Measurements from ENCODE around the gene PSMC5. TPM values are rescaled to one million over a fixed set of nuclear protein-coding genes. Genes with fewer than 3 reads are reported as not detected.

The PSMC5 gene
- total RNA-seq, 1 experiment from 2014 or later = 152 TPM

DNA sequence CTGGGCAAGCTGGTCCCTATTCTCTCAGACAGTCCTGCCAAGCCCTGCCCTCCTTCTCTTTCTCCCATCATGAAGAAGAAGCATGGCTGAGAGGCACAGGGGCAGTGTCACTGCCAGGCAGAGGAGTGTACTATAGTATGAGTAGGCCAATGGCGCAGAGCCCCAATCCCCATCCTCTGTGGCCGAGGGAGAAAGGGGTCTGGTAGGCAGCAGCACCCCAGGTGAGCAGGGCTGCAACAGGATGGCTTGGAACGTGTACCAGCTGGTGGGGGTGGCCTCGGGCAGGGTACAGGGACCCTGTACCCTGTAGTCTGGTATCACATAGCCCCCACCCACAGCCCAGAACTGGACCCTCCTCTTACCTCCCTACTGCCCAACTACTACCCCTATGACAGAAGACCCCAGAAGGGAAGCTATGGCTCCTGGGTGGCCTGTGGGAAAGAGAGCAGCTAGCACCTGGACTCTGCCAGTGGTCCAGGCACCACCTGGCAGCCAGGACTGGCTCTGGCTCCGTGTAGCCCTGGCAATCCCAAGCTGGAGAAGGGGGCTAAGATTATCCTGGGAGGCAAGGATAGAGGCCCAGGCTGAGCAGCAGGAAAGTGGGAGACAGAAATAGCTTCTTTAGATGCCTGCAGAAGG, 10.8 kb downstream of the PSMC5 start:
- 0 out of 2 replicates have a peak, but pooled peaks have one; percentile 35 for TF ChIP-seq ZNF317 (CRISPR knock-in tag; IDR thresholded peaks at IDR 0.05; ENCODE audit: borderline replicate concordance, low read depth)
- TF ChIP-seq SP1 (CRISPR knock-in tag; conservative IDR thresholded peaks at IDR 0.05) = no peak
- H3K27ac Mint-ChIP-seq = peak overlapping the region; percentile 77; the same call in 1 of the 2 replicates
- no peak for ATAC-seq
- POLR2A ChIA-PET = interaction anchor here (1.2 kb wide), 2 partner anchors 10 to 65 kb away, joined by 3 to 4 read pairs; partner anchors contain the start of genes CCDC47 and FTSJ3
- DNase-seq (ENCODE audit: low spot score) = no peak
- no peak overlapping the region for H3K4me3 Mint-ChIP-seq
- peaks cover 38% of the 10 kb centered on the region for H3K4me1 Mint-ChIP-seq
- CTCF ChIA-PET = interaction anchor here (0.8 to 3.3 kb wide), 6 partner anchors 10 to 412 kb away, joined by 3 to 16 read pairs (median 7); partner anchors contain the start of genes FTSJ3, GH2 and PSMC5
- no peaks in the 10 kb centered on the region for H3K27me3 Mint-ChIP-seq (ENCODE audit: low read depth)
- no peaks in the 10 kb centered on the region for H3K9me3 Mint-ChIP-seq
- H3K36me3 Mint-ChIP-seq = peaks cover 28% of the 10 kb centered on the region

DNA sequence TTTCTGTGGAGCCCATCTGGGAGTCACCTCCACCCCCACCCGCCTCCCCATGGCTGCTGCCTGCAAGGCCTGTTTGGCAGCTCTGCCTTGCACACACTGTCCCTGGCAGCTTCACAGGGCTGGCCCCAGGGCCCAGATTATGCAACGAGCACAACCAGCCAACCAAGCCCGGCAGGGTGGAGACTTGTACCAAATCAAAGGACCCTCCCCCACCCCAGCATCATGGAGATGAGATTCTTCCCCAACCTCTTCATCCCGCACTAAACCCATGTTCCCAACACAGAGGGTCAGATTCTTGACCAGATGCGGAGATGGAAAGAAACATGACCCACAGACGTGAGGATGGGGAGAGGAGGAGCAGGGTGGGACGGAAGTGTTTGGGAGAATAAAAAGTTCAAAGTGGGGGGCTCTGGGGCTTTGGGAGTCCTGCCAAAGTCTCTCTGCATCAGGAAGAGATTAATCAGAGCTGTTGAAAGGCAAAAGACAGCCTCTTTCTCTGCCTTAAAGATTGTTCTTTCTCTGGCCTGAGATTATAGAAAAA, 11.5 kb downstream of the PSMC5 start:
- Mint-ChIP-seq H3K27ac (peak overlapping the region; percentile 77), H3K4me3 (peak overlapping the region; percentile 43), H3K9me3 (no peaks in the 10 kb centered on the region), H3K36me3 (peaks cover 21% of the 10 kb centered on the region), H3K4me1 (peaks cover 40% of the 10 kb centered on the region), H3K27me3 (ENCODE audit: low read depth) (no peaks in the 10 kb centered on the region)
- ChIA-PET CTCF (interaction anchor here (0.7 to 3.3 kb wide), 9 partner anchors 10 to 225 kb away, joined by 3 to 16 read pairs (median 4); partner anchors contain the start of genes CCDC47, DDX42, FTSJ3 and GH2), POLR2A (interaction anchor here (0.6 to 1.2 kb wide), 4 partner anchors 10 to 118 kb away, joined by 3 to 6 read pairs (median 4); partner anchors contain the start of genes CCDC47 and FTSJ3)
- ATAC-seq (no peak), DNase-seq (ENCODE audit: low spot score) (peak; percentile 33)
- TF ChIP-seq ZNF416 (CRISPR knock-in tag; IDR thresholded peaks at IDR 0.05) = no peak
- no peak for TF ChIP-seq ETV6 (CRISPR knock-in tag; IDR thresholded peaks at IDR 0.05)
- TF ChIP-seq FOXP1 (CRISPR knock-in tag; IDR thresholded peaks at IDR 0.05; ENCODE audit: borderline replicate concordance) = 0 out of 2 replicates have a peak, but pooled peaks have one; percentile 25

DNA sequence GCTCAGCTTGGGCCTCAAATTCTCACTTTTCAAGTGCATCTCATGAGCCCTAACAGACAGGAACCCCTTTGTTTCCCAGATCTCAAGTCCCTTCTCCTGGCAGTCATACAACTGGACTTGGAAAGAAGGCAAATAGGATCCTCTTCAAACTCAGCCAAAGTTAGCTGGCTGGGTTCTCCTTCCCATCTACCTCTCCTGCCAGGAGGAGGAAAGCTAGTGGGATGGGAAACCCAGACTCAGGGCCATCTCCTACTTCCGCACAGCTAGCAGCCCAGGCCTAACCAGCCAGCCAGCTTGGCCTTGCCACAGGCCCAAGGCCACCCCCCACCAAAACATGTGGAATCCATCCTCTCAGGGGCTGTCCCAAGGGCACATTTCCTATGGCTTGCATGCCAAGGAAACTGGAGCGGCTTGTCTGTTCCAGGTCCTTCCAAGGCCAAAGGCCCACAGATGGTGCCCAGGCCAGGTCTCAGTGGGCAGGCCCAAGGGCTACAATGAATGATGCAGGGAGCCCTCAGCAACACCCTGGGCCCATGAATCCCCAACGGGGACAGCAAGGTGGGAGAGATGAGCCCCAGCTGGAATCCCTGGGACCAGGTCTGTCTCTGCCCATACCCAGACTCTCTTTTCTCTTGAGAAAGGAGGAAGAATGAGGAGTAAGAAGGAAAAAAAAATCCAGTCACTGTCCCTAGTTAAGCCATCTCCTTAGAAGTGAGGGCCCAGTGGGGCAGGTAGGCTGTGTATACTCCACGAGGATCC, 13.5 kb downstream of the PSMC5 start:
- H3K27me3 Mint-ChIP-seq (ENCODE audit: low read depth) = peaks cover 9% of the 10 kb centered on the region
- ChIA-PET POLR2A (interaction anchor here (0.6 to 0.7 kb wide), 2 partner anchors 96 to 134 kb away, joined by 5 read pairs; no protein-coding TSS in a partner anchor), CTCF (interaction anchor here (0.9 to 3.3 kb wide), 4 partner anchors 8 to 185 kb away, joined by 3 to 16 read pairs (median 8); partner anchors contain the start of genes FTSJ3 and PSMC5)
- peaks cover 37% of the 10 kb centered on the region for H3K4me1 Mint-ChIP-seq
- H3K27ac Mint-ChIP-seq = peak overlapping the region; percentile 76
- DNase-seq (ENCODE audit: low spot score) (no peak), ATAC-seq (no peak)
- TF ChIP-seq NFYB (CRISPR knock-in tag; conservative IDR thresholded peaks at IDR 0.05; ENCODE audit: low read depth) (no peak), ZBTB21 (CRISPR knock-in tag; IDR thresholded peaks at IDR 0.05; ENCODE audit: borderline replicate concordance) (no peak), ZNF219 (CRISPR knock-in tag; IDR thresholded peaks at IDR 0.05; ENCODE audit: borderline replicate concordance) (no peak), IRF2 (CRISPR knock-in tag; IDR thresholded peaks at IDR 0.05; ENCODE audit: borderline replicate concordance, low read depth) (no peak), ZNF671 (CRISPR knock-in tag; IDR thresholded peaks at IDR 0.05) (no peak), CREB1 (CRISPR knock-in tag; IDR thresholded peaks at IDR 0.05) (no peak), ZNF416 (CRISPR knock-in tag; IDR thresholded peaks at IDR 0.05) (no peak), CDX4 (CRISPR knock-in tag; IDR thresholded peaks at IDR 0.05; ENCODE audit: borderline replicate concordance) (no peak), SMAD4 (CRISPR knock-in tag; IDR thresholded peaks at IDR 0.05) (no peak), ELF4 (CRISPR knock-in tag; IDR thresholded peaks at IDR 0.05; ENCODE audit: low read depth) (no peak), RORB (CRISPR knock-in tag; IDR thresholded peaks at IDR 0.05) (no peak), ZNF423 (CRISPR knock-in tag; IDR thresholded peaks at IDR 0.05) (no peak), E2F4 (CRISPR knock-in tag; IDR thresholded peaks at IDR 0.05; ENCODE audit: borderline replicate concordance, low read depth) (no peak), ZNF396 (CRISPR knock-in tag; IDR thresholded peaks at IDR 0.05; ENCODE audit: borderline replicate concordance) (no peak)
- H3K36me3 Mint-ChIP-seq = peaks cover 10% of the 10 kb centered on the region
- no peaks in the 10 kb centered on the region for H3K9me3 Mint-ChIP-seq
- H3K4me3 Mint-ChIP-seq = peak overlapping the region; percentile 95

Data from WTC11 (cell line).